ENCODE results near the gene USH1G.
"Not testable (repeated sequence)": the region's sequence is repeated elsewhere in the genome, so short reads cannot be mapped to it uniquely, and the experiment has no call there.

The USH1G gene

GRCh38 chr17:74925242-74925641, 2.2 kb upstream of the USH1G start:
- DNase-seq: no peak

- DNase-seq: no peak
Observed at GRCh38 chr17:74924250-74924948, 1.3 kb upstream of the USH1G start, which contains the start of gene OTOP2. Gene OTOP2, plus strand, starts transcription at chr17:74924273. Its CDS starts 360 bp downstream, at chr17:74924633.

GRCh38 chr17:74923538-74924249, 639 bp upstream of the USH1G start:
- no peak for DNase-seq

- no peak for DNase-seq
Observed at GRCh38 chr17:74922172-74922571, 883 bp downstream of the USH1G start.

GRCh38 chr17:74921769-74922168, 1.3 kb downstream of the USH1G start:
- no peak for DNase-seq

- no peak for DNase-seq
Observed at GRCh38 chr17:74921026-74921681, 1.9 kb downstream of the USH1G start.

- DNase-seq: no peak
Observed at GRCh38 chr17:74920642-74921025, 2.4 kb downstream of the USH1G start.

- DNase-seq: no peak
Observed at GRCh38 chr17:74920306-74920620, 2.8 kb downstream of the USH1G start.

GRCh38 chr17:74919440-74920305, 3.4 kb downstream of the USH1G start:
- DNase-seq: no peak

GRCh38 chr17:74918906-74919305, 4.1 kb downstream of the USH1G start:
- no peak for DNase-seq

- no peak for DNase-seq
Observed at GRCh38 chr17:74917430-74917829, 5.6 kb downstream of the USH1G start.

- DNase-seq: no peak
Observed at GRCh38 chr17:74916851-74917199, 6.2 kb downstream of the USH1G start.

- no peak for DNase-seq
Observed at GRCh38 chr17:74916136-74916850, 6.8 kb downstream of the USH1G start.

GRCh38 chr17:74911423-74911822, 11.6 kb downstream of the USH1G start:
- DNase-seq: not testable (repeated sequence)

- DNase-seq: not testable (repeated sequence)
Observed at GRCh38 chr17:74909097-74909496, 14.0 kb downstream of the USH1G start.

GRCh38 chr17:74907012-74907411, 16.0 kb downstream of the USH1G start:
- no peak for DNase-seq

GRCh38 chr17:74906214-74906793, 16.8 kb downstream of the USH1G start:
- not testable (repeated sequence) for DNase-seq

- no peak for DNase-seq
Observed at GRCh38 chr17:74904687-74905409, 18.2 kb downstream of the USH1G start.

GRCh38 chr17:74903671-74904070, 19.4 kb downstream of the USH1G start:
- DNase-seq: no peak

GRCh38 chr17:74903034-74903433, 20.0 kb downstream of the USH1G start:
- no peak for DNase-seq

GRCh38 chr17:74901353-74902135, 21.5 kb downstream of the USH1G start:
- no peak for DNase-seq

Measured in DMS153 (cell line).